GM21367 (cell line): ENCODE measurements around the gene ZMAT5.
"Not testable (repeated sequence)": the region's sequence is repeated elsewhere in the genome, so short reads cannot be mapped to it uniquely, and the experiment has no call there.

ENCODE experiments used
- ATAC-seq: cut with Tn5 transposase; IDR thresholded peaks from one replicate; pipeline ENCODE4 v1.9.1; 2021; ENCODE audit not compliant: unreplicated experiment

Gene ZMAT5

GRCh38 chr22:29755889-29756288 lies 10.9 kb downstream of the ZMAT5 start:
- no peak for ATAC-seq

GRCh38 chr22:29754658-29755395 lies 12.0 kb downstream of the ZMAT5 start:
- ATAC-seq: not testable (repeated sequence)

- no peak for ATAC-seq
Observed at GRCh38 chr22:29753808-29754657, 12.8 kb downstream of the ZMAT5 start.

- no peak for ATAC-seq
Observed at GRCh38 chr22:29751669-29752068, 15.1 kb downstream of the ZMAT5 start.

GRCh38 chr22:29750559-29751538 lies 16.0 kb downstream of the ZMAT5 start:
- ATAC-seq: no peak

- no peak for ATAC-seq
Observed at GRCh38 chr22:29750029-29750428, 16.8 kb downstream of the ZMAT5 start.

- no peak for ATAC-seq
Observed at GRCh38 chr22:29748248-29748893, 18.4 kb downstream of the ZMAT5 start.

- ATAC-seq: no peak
Observed at GRCh38 chr22:29747832-29748231, 19.0 kb downstream of the ZMAT5 start.

GRCh38 chr22:29744902-29745301 lies 21.9 kb downstream of the ZMAT5 start:
- ATAC-seq: no peak

- no peak for ATAC-seq
Observed at GRCh38 chr22:29742326-29742725, 24.5 kb downstream of the ZMAT5 start.

GRCh38 chr22:29741926-29742325 lies 24.9 kb downstream of the ZMAT5 start:
- no peak for ATAC-seq

- ATAC-seq: no peak
Observed at GRCh38 chr22:29740216-29740615, 26.6 kb downstream of the ZMAT5 start.

- no peak for ATAC-seq
Observed at GRCh38 chr22:29739346-29739875, 27.4 kb downstream of the ZMAT5 start.

GRCh38 chr22:29738118-29738815 lies 28.5 kb downstream of the ZMAT5 start:
- ATAC-seq: no peak

- no peak for ATAC-seq
Observed at GRCh38 chr22:29737251-29738117, 29.3 kb downstream of the ZMAT5 start.

- no peak for ATAC-seq
Observed at GRCh38 chr22:29735416-29735815, 31.4 kb downstream of the ZMAT5 start.

- no peak for ATAC-seq
Observed at GRCh38 chr22:29734838-29735237, 32.0 kb downstream of the ZMAT5 start.

GRCh38 chr22:29734406-29734805 lies 32.4 kb downstream of the ZMAT5 start:
- no peak for ATAC-seq
